C4-2B (cell line): Measurements from ENCODE around the gene HRH2.
"Not testable (repeated sequence)": the region's sequence is repeated elsewhere in the genome, so short reads cannot be mapped to it uniquely, and the experiment has no call there.

Experiments
- H3K27ac ChIP-seq: fragments of 450-650 bp; 2 replicates; pipeline ENCODE4 v1.5.1; 2017
- CTCF ChIP-seq: fragments of 450-650 bp; conservative IDR thresholded peaks from 2 replicates; pipeline ENCODE4 v1.5.1; 2017; ENCODE audit warnings: mild to moderate bottlenecking
- ZFX ChIP-seq: fragments of 450-650 bp; IDR thresholded peaks from 2 replicates; pipeline ENCODE4 v1.6.1; 2017

HRH2 gene

GRCh38 chr5:175746851-175747250 is 89.0 kb downstream of the HRH2 start:
- H3K27ac ChIP-seq = no peak overlapping the region
- no peak for TF ChIP-seq ZFX

GRCh38 chr5:175747539-175748060 is 89.7 kb downstream of the HRH2 start:
- TF ChIP-seq CTCF (no peak), ZFX (no peak)
- no peak overlapping the region for H3K27ac ChIP-seq

GRCh38 chr5:175748650-175749049 is 90.8 kb downstream of the HRH2 start:
- no peak for TF ChIP-seq CTCF
- TF ChIP-seq ZFX = no peak
- no peak overlapping the region for H3K27ac ChIP-seq

GRCh38 chr5:175749591-175749990 is 91.7 kb downstream of the HRH2 start:
- H3K27ac ChIP-seq = no peak overlapping the region

GRCh38 chr5:175750511-175750931 is 92.7 kb downstream of the HRH2 start:
- TF ChIP-seq ZFX = no peak
- no peak overlapping the region for H3K27ac ChIP-seq

More at GRCh38 chr5:175749591-175749990, 91.7 kb downstream of the HRH2 start:
- TF ChIP-seq ZFX = no peak
- TF ChIP-seq CTCF = no peak

GRCh38 chr5:175751369-175751768 is 93.5 kb downstream of the HRH2 start:
- TF ChIP-seq ZFX (no peak), CTCF (no peak)
- H3K27ac ChIP-seq = no peak overlapping the region

GRCh38 chr5:175752826-175753535 is 95.1 kb downstream of the HRH2 start:
- no peak overlapping the region for H3K27ac ChIP-seq
- TF ChIP-seq CTCF = no peak
- TF ChIP-seq ZFX = no peak

- no peak overlapping the region for H3K27ac ChIP-seq
- TF ChIP-seq ZFX (no peak), CTCF (no peak)
Measured at GRCh38 chr5:175753536-175754402, 95.9 kb downstream of the HRH2 start.

GRCh38 chr5:175759991-175760390 is 102.1 kb downstream of the HRH2 start:
- H3K27ac ChIP-seq = not testable (repeated sequence)
